Epithelial cell of proximal tubule (primary cell): Measurements from ENCODE around the gene TMEM209. TPM values are rescaled to one million over a fixed set of nuclear protein-coding genes. Genes with fewer than 3 reads are reported as not detected.

Experiments used
- DNase-seq: peaks from one replicate; pipeline ENCODE4 v3.0.0-alpha.2; 2011; ENCODE audit warnings: low read depth
- H3K4me3 ChIP-seq: 2 replicates; pipeline ENCODE4 v1.5.1; 2011; ENCODE audit warnings: low read depth, mild to moderate bottlenecking, low read length
- total RNA-seq: library from RNA; depleted of rRNA; stranded (reverse); fragments of >200 nt; gene quantifications from 2 replicates; pipeline ENCODE4 v1.2.3, GENCODE V29; 2015
- TF ChIP-seq, protein P1 (sequence below): conservative IDR thresholded peaks from 2 replicates; pipeline ENCODE4 v1.5.1; 2012; ENCODE audit warnings: low read depth, mild to moderate bottlenecking, low read length

Gene TMEM209
- total RNA-seq, 1 donor from 2014 or later = 9.3 TPM

DNA sequence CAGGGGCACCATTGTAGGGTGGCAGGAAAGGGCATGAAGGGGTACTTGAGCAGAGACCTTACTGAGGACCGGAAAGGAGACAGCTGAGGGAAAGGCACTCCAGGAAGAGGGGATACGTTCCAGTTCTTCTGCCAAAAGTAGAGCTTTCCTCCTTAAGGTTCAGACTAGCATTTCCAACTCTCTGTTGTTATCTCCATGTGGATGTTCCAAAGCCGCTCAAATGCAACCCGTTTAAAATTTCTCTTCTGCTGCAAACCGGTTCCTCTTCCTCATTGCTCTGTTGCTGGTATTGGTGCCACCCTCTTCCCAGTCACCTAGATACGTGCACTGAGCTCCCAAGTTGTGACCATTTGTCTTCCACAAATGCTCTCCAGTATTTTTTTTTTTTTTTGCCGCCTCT is 47.5 kb downstream of the TMEM209 start:
- H3K4me3 ChIP-seq = no peak overlapping the region
- TF ChIP-seq, protein P1, sequence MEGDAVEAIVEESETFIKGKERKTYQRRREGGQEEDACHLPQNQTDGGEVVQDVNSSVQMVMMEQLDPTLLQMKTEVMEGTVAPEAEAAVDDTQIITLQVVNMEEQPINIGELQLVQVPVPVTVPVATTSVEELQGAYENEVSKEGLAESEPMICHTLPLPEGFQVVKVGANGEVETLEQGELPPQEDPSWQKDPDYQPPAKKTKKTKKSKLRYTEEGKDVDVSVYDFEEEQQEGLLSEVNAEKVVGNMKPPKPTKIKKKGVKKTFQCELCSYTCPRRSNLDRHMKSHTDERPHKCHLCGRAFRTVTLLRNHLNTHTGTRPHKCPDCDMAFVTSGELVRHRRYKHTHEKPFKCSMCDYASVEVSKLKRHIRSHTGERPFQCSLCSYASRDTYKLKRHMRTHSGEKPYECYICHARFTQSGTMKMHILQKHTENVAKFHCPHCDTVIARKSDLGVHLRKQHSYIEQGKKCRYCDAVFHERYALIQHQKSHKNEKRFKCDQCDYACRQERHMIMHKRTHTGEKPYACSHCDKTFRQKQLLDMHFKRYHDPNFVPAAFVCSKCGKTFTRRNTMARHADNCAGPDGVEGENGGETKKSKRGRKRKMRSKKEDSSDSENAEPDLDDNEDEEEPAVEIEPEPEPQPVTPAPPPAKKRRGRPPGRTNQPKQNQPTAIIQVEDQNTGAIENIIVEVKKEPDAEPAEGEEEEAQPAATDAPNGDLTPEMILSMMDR = no peak

DNA sequence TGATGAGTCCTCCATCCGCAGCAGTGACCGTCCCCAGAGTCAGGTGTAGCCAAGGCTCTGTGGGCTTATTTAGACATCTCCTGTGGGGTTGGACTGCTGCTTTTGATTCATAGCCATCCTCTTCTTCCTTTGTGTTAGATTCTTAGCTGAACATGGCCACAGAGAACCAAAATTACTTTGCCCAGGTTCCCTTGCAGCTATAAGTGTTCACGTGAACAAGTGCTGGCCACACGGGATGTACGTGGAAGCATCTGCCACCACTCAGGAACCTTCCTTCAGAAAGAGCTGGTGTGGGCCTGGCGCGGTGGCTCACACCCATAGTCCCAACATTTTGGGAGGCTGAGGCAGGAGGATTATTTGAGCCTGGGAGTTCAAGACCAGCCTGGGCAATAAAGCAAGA is 49.1 kb downstream of the TMEM209 start:
- H3K4me3 ChIP-seq = no peak overlapping the region
- DNase-seq = no peak
- TF ChIP-seq, protein P1 = no peak

More for the DNA sequence above, 47.5 kb downstream of the TMEM209 start:
- no peak for DNase-seq

DNA sequence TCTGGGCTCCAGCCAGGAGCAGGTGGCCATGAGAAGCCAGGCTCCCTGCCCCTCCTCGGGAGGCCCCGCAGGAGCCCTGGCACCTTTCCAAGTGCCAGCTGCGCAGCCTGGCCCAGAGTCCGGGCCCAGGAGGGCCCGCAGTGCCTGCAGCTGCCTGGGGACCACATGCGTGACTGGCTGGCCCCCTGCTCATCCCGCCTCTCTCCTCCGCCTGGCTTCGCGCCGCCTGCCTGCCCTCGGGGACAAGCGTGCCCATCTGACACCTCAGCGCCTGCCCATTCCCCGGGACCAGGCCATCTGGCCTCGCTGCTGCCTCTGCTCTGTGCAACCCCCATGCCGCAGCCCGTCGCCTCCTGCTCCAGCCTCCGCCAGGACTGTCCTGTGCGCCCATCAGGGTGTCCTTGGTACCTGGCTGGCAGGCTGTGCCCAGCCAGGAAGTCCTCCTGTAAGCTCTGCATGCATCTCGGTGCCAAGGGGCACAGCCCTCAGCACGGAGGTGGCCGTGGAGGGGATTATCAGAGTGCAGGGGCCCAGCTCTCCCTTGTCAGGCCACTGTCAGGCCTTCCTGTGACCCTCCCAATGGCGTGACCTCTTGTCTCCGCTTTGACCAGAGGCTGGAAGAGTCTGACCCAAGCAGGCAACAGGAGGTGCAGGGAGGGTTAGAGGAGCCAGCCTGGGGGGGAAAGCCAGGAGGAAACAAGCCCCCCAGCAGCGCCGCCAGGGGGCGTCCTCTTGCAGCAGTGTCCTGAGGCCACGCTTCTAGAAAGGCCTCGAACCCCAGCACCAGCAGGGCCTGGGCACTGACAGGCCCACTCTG is 50.5 kb downstream of the TMEM209 start:
- no peak for DNase-seq
- TF ChIP-seq, protein P1 = peak; percentile 31
- no peak overlapping the region for H3K4me3 ChIP-seq

DNA sequence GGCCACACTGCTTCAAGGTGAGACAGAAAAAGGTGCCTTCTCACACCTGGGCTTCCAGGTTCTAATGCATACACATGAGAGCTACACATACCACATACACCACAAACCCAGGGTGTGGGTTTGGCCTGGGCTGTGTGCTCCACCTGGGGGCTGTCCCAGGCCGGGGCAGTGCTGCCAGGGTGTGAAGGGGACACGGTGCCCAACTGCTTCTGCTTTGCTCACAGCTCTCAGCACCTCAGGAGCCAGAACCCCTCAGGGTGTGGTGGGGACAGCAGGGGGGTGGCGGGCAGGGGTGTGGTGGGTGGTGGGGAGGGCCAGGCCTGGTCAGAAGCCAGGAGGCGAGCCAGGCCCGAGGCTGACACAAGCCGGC is 51.1 kb downstream of the TMEM209 start:
- TF ChIP-seq, protein P1 = no peak
- DNase-seq = no peak
- no peak overlapping the region for H3K4me3 ChIP-seq

DNA sequence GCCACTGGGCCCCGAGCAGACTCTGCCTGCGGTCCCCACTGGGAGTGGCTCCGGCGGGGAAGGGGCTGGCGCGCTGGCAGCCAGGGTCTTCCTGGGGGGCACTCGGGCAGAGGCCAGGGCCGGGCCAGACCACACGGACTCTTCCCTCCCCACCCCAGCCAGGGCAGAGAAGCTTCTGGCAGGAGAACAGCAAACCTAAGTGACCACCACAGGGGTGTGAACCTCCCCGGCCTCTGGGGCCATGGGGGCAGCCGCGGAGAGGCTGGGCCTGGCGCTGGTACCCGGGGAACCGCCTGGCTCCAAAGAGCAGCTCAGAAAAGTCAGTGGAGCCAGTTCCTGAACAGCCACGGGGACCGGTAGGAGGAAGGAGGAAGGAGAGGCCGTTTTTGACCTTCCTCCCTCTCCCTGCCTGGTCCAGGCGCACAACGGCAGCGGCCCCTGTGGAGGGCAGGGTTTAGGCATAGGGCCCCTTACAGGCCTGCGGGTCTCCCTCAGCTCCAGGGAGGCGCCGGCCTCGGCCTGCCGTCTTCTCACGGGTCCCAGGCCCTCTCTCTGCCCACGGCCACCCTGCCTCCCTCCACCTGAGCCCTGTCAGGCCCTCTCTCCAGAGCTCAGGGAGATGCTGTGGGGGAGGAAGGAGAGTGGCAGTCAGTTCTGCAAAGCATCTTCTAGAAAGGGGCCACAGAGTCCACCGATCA is 51.8 kb downstream of the TMEM209 start:
- H3K4me3 ChIP-seq = no peak overlapping the region
- TF ChIP-seq, protein P1 = no peak
- no peak for DNase-seq

DNA sequence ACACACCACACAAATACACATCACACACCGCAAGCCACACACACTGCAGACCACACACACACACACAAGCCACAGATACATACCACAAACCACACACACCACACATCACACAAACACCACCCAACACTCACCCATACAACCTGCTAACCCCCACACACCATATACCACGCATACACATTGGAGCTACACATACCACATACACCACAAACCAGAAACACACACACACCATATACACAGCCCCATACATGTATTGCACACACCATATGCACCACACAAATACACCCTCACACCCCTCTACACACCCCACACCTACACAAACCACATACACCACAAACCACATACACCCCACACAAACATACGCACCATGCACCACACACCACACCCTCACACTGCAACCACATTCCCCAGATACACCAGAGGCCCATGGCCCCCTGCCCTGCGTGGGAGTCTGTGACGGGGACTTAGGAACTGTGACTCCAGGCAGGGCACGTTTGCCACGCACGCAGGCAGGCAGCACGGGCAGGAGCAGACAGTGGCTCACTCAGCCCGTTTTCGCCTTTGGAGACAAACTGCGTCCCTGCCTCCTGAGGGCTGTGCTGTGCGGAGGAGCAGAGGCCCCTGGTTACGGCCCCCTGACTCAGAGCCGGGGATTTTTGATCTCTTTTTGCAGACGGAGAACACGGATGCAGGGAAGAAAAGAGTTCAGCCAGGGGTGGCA is 52.6 kb downstream of the TMEM209 start:
- TF ChIP-seq, protein P1 = no peak
- DNase-seq = no peak
- H3K4me3 ChIP-seq = no peak overlapping the region
